Activated naive CD4-positive, alpha-beta T cell treated with anti-CD3 and anti-CD28 coated beads, Interleukin-2, amount 50 U/mL, for 16 hours (primary cell): ENCODE data around the gene STXBP5L.
"Not testable (repeated sequence)": the region's sequence is repeated elsewhere in the genome, so short reads cannot be mapped to it uniquely, and the experiment has no call there.

Experiments
- DNase-seq: peaks from one replicate; pipeline ENCODE4 v3.0.0-alpha.2; 2020

Gene STXBP5L

GRCh38 chr3:120908030-120908794 lies at the start of gene STXBP5L:
Gene STXBP5L, plus strand, starts transcription at chr3:120908205. Its CDS starts 1,374 bp downstream, at chr3:120909579.
- DNase-seq: peak; percentile 43

GRCh38 chr3:120858521-120858920 lies 49.5 kb upstream of the STXBP5L start:
- DNase-seq: no peak

GRCh38 chr3:120864541-120864940 lies 43.5 kb upstream of the STXBP5L start:
- no peak for DNase-seq

- no peak for DNase-seq
These were observed 32.5 kb upstream of the STXBP5L start for GRCh38 chr3:120875507-120875906.

GRCh38 chr3:120875989-120876388 lies 32.0 kb upstream of the STXBP5L start:
- no peak for DNase-seq

GRCh38 chr3:120879411-120879810 lies 28.6 kb upstream of the STXBP5L start:
- DNase-seq: no peak

- no peak for DNase-seq
These were observed 15.1 kb upstream of the STXBP5L start for GRCh38 chr3:120892921-120893320.

GRCh38 chr3:120894316-120895057 lies 13.5 kb upstream of the STXBP5L start:
- no peak for DNase-seq

GRCh38 chr3:120901716-120902115 lies 6.3 kb upstream of the STXBP5L start:
- not testable (repeated sequence) for DNase-seq

- no peak for DNase-seq
These were observed 4.8 kb upstream of the STXBP5L start for GRCh38 chr3:120903221-120903620.

- no peak for DNase-seq
These were observed 361 bp upstream of the STXBP5L start for GRCh38 chr3:120907659-120908029.

GRCh38 chr3:120908795-120909601 lies 993 bp downstream of the STXBP5L start:
- no peak for DNase-seq

GRCh38 chr3:120909602-120909878 lies 1.5 kb downstream of the STXBP5L start:
- DNase-seq: no peak

- no peak for DNase-seq
These were observed 18.1 kb downstream of the STXBP5L start for GRCh38 chr3:120926146-120926545.

- no peak for DNase-seq
These were observed 21.0 kb downstream of the STXBP5L start for GRCh38 chr3:120928991-120929390.

GRCh38 chr3:120931593-120931992 lies 23.6 kb downstream of the STXBP5L start:
- no peak for DNase-seq

GRCh38 chr3:120956143-120956542 lies 48.1 kb downstream of the STXBP5L start:
- DNase-seq: no peak

GRCh38 chr3:120982608-120983320 lies 74.8 kb downstream of the STXBP5L start:
- DNase-seq: no peak

- DNase-seq: no peak
These were observed 75.3 kb downstream of the STXBP5L start for GRCh38 chr3:120983321-120983665.

- no peak for DNase-seq
These were observed 75.8 kb downstream of the STXBP5L start for GRCh38 chr3:120983841-120984240.

- DNase-seq: no peak
These were observed 77.2 kb downstream of the STXBP5L start for GRCh38 chr3:120985242-120985641.

- no peak for DNase-seq
These were observed 81.0 kb downstream of the STXBP5L start for GRCh38 chr3:120988994-120989393.

- no peak for DNase-seq
These were observed 110.9 kb downstream of the STXBP5L start for GRCh38 chr3:121018917-121019321.
